ENCODE data around the gene ANXA2.
"Not testable (repeated sequence)": the region's sequence is repeated elsewhere in the genome, so short reads cannot be mapped to it uniquely, and the experiment has no call there.

The ANXA2 gene

DNA sequence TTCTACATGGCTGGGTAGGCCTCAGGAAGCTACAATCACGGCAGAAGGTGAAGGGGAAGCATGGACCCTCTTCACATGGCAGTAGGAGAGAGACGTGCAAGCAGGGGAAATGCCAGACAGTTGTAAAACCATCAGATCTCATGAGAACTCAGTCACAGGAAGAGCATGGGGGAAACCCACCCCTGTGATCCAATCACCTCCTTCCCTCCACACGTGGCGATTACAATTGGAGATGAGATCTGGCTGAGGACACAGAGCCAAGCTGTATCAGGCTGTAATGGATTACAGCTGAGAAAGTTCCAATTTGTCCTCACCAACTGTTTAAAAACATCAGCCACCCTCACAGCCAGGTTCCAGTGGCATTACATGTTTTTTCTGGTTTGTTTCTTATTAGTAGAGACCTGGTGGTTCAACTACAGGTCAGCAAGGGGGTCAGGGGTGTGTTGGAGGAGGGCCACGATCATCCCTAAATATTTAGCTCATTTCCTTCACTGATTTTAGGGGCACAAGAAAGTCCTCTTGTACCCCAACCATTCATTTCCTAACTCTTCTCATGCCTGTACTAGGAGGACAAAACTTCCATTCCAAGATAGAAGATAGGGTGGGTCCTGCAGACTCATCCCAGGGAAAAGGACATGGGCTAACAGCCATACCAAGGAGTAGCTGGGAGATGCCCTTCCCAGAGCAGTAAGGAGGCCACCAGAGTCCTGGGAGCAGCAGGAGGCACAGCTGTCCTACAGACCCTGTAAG, 54.4 kb downstream of the ANXA2 start:
- Mint-ChIP-seq H3K27me3 (no peaks in the 10 kb centered on the region), H3K36me3 (ENCODE audit: insufficient read depth) (peaks cover 21% of the 10 kb centered on the region), H3K4me3 (no peak overlapping the region), H3K27ac (ENCODE audit: low read depth) (no peak overlapping the region), H3K9me3 (no peaks in the 10 kb centered on the region), H3K4me1 (no peaks in the 10 kb centered on the region)
- no peak for DNase-seq (ENCODE audit: low spot score in 2 of 2)
- no peak for ATAC-seq (replicated peaks; ENCODE audit: extremely low read depth, poor library complexity, severe bottlenecking)

DNA sequence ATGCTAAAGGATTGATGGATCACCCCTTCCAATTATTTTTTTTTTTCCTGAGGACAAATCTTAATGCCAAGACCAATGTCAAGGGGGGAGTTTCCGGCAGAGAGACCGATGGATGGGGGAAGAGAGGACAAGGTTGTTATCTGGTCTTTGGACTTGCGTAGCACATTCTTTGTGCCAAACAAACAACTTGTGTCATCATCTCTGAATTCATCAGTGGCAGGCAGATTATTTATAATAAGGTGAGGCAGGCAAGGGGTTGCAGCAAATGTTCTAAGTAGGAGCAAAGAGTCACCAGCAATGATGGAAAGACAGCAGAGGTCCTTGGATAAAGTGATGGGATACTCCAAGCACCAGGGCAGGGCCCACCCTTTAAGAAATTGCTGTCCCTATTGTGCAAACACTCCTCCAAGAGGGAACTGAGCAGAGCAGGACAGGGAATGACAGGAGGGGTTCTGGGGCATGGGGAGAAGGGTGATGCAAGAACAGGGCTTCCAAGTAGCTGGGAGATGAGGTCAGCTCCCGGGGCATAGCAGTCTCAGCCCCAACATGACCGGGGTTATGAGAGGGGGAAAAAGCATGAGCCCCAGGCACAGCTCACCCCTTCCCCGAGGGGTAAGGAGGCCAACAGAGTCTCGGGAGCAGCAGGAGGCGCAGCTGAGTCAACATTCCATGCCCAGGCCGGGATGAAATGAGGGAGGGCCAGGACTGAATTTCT, 57.4 kb downstream of the ANXA2 start:
- DNase-seq (ENCODE audit: low spot score in 2 of 2), result no peak
- H3K27me3 Mint-ChIP-seq, result no peaks in the 10 kb centered on the region
- H3K9me3 Mint-ChIP-seq, result no peaks in the 10 kb centered on the region
- no peaks in the 10 kb centered on the region for H3K36me3 Mint-ChIP-seq (ENCODE audit: insufficient read depth)
- no peak overlapping the region for H3K4me3 Mint-ChIP-seq
- no peaks in the 10 kb centered on the region for H3K4me1 Mint-ChIP-seq
- no peak for ATAC-seq (replicated peaks; ENCODE audit: extremely low read depth, poor library complexity, severe bottlenecking)
- no peak overlapping the region for H3K27ac Mint-ChIP-seq (ENCODE audit: low read depth)

DNA sequence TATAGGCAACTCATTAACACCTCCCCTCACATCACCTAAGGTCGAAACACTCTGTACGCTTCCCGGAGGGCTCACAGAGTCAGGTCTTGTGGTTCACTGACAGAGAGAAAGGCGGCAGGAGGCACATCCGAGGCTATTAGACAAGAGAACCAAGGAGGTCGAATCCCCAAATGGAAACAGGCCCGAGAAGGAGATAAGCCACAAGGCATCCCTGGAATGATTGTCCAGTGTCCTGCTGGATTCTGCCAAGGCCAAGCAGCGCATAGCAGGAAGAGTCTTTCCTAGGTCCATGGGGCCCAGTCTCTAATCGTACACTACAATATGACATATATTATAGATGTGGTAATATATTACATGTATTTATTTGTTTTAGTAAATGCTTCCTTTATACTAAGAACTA, 58.5 kb downstream of the ANXA2 start:
- Mint-ChIP-seq H3K27me3 (no peaks in the 10 kb centered on the region), H3K9me3 (no peaks in the 10 kb centered on the region), H3K36me3 (ENCODE audit: insufficient read depth) (no peaks in the 10 kb centered on the region), H3K4me1 (no peaks in the 10 kb centered on the region), H3K4me3 (no peak overlapping the region), H3K27ac (ENCODE audit: low read depth) (no peak overlapping the region)
- no peak for ATAC-seq (replicated peaks; ENCODE audit: extremely low read depth, poor library complexity, severe bottlenecking)
- no peak for DNase-seq (ENCODE audit: low spot score in 2 of 2)

DNA sequence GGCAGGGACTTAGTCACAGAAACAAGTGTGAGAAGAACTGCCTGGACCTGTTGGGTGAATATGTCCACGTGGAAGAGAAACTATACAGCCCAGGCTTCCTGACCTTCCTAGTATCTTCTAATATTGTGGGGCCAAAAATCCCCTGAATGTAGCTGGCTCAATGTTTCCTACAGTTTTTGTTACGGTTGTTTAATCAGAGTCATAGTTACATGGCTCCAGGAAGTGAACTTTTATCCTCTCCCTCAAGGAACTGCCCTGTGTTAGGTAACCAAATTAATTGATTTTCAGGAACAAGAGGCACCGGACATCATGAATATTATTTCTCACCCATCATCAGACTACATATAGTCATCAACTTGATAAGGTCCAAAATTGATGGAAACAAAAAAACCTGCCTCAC, 59.0 kb downstream of the ANXA2 start:
- H3K4me3 Mint-ChIP-seq, result no peak overlapping the region
- no peak for ATAC-seq (replicated peaks; ENCODE audit: extremely low read depth, poor library complexity, severe bottlenecking)

DNA sequence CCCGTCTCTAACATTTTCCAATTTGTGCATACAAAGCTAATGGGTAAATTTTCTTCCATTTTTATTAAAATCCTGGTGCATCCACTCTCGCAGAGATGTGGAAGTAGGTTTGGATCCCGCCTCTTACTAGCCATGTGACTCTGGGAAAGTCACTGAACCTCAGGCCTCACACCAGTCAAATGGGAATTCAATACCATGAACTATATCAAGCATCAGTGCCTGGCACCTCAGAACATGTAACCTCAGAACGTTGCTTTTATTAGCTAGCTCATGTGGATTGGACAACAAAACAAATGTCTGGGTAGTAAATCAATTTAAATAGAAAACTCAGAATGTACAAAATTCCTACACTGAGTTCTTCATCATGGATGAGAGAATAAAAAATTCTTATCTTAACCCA, 60.7 kb downstream of the ANXA2 start:
- DNase-seq (ENCODE audit: low spot score in 2 of 2) (no peak), ATAC-seq (replicated peaks; ENCODE audit: extremely low read depth, poor library complexity, severe bottlenecking) (no peak)
- no peaks in the 10 kb centered on the region for H3K36me3 Mint-ChIP-seq (ENCODE audit: insufficient read depth)
- no peaks in the 10 kb centered on the region for H3K9me3 Mint-ChIP-seq
- H3K27me3 Mint-ChIP-seq, result peaks cover 16% of the 10 kb centered on the region
- no peaks in the 10 kb centered on the region for H3K4me1 Mint-ChIP-seq
- H3K27ac Mint-ChIP-seq (ENCODE audit: low read depth), result no peak overlapping the region
- no peak overlapping the region for H3K4me3 Mint-ChIP-seq

More for the DNA sequence above, 59.0 kb downstream of the ANXA2 start:
- Mint-ChIP-seq H3K4me1 (no peaks in the 10 kb centered on the region), H3K9me3 (no peaks in the 10 kb centered on the region), H3K27ac (ENCODE audit: low read depth) (no peak overlapping the region), H3K27me3 (no peaks in the 10 kb centered on the region), H3K36me3 (ENCODE audit: insufficient read depth) (no peaks in the 10 kb centered on the region)
- no peak for DNase-seq (ENCODE audit: low spot score in 2 of 2)

DNA sequence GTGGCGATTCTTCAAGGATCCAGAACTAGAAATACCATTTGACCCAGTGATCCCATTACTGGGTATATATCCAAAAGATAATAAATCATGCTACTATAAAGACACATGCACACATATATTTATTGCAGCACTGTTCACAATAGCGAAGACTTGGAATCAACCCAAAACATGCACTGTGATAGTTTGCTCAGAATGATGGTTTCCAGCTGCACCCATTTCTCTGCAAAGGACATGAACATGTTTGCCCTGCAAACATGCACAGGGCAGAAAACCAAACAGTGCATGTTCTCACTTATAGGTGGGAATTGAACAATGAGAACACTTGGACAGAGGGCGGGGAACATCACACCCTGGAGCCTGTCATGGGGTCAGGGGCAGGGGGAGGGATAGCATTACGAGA, 62.5 kb downstream of the ANXA2 start:
- not testable (repeated sequence) for H3K9me3 Mint-ChIP-seq; H3K4me3 Mint-ChIP-seq; H3K27ac Mint-ChIP-seq (ENCODE audit: low read depth); H3K4me1 Mint-ChIP-seq; H3K36me3 Mint-ChIP-seq (ENCODE audit: insufficient read depth); ATAC-seq (replicated peaks; ENCODE audit: extremely low read depth, poor library complexity, severe bottlenecking); DNase-seq (ENCODE audit: low spot score in 2 of 2)
- peaks cover 23% of the 10 kb centered on the region for H3K27me3 Mint-ChIP-seq

DNA sequence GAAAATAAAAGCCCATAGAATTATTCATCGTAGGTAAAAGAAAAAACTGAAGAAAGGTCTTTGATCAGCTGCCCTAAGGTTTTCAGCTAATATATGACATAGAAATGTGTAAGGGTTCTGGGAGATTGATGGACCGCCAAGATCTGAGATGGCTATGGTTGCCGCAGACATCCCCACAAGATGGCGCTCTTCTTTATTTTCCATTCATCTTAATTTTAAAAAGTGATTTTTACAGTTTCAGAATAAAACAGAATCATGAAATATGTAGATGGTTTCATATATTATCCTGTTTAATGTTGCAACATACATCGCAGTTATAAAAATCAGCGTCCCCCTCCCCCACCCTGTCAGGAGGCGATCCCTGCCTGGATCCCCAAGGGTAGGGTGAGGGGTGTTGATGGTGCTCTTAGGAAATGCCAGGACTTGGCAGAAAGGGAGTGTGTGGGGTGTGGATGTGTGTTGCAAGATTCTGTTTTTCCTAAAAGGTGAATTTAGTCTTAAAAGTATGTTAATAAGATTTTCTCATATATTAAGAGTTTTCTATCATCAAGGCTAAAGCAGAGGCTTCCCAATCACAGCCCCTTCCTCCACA, 68.8 kb downstream of the ANXA2 start:
- Mint-ChIP-seq H3K27me3 (peaks cover 74% of the 10 kb centered on the region), H3K4me3 (no peak overlapping the region), H3K4me1 (no peaks in the 10 kb centered on the region), H3K27ac (ENCODE audit: low read depth) (no peak overlapping the region), H3K36me3 (ENCODE audit: insufficient read depth) (no peaks in the 10 kb centered on the region), H3K9me3 (no peaks in the 10 kb centered on the region)
- DNase-seq (ENCODE audit: low spot score in 2 of 2) (no peak), ATAC-seq (replicated peaks; ENCODE audit: extremely low read depth, poor library complexity, severe bottlenecking) (no peak)

DNA sequence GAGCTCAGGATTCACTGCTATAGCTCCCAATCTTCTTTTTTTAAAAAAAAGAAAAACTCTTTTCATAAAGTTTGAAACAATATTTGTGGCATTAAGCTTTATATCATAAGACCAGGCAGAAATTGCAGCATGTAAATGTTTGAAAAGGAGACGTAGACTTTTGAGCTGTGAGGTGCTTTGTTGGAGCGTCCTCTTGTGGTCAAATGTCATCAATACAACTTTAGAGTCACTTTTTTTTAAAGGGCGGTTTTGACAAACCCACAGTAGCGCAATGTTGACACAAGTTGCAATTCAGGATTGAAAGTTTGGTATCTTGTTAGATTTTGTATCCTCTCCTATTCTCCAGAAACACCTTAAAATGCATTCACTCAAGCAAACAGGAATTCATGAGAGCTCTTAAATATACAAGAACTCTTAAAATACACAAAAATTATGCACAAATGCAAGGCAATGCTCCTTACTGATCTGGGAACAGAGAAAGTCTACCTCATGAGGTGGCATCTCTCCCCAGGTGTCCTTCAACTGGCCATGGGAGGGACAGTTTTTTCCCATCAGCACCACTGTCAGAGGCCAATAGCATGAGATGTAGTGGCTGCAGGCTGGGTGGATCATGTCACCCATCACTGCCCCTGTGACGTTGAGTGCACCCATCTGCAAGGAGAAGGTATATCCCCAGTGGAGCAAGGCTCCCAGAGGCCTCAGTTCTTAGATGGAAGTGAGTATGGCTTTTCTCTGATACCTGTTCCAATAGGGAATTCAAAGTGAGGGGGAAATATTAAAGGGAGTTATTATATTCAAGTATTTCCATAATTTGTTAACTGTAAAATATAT, 70.7 kb downstream of the ANXA2 start:
- H3K4me1 Mint-ChIP-seq, result no peaks in the 10 kb centered on the region
- H3K27me3 Mint-ChIP-seq, result peaks cover 74% of the 10 kb centered on the region
- DNase-seq (ENCODE audit: low spot score in 2 of 2) (peak in 1 of 2 donors; percentile 16), ATAC-seq (replicated peaks; ENCODE audit: extremely low read depth, poor library complexity, severe bottlenecking) (no peak)
- H3K9me3 Mint-ChIP-seq, result no peaks in the 10 kb centered on the region
- no peak overlapping the region for H3K27ac Mint-ChIP-seq (ENCODE audit: low read depth)
- no peaks in the 10 kb centered on the region for H3K36me3 Mint-ChIP-seq (ENCODE audit: insufficient read depth)
- H3K4me3 Mint-ChIP-seq, result no peak overlapping the region

DNA sequence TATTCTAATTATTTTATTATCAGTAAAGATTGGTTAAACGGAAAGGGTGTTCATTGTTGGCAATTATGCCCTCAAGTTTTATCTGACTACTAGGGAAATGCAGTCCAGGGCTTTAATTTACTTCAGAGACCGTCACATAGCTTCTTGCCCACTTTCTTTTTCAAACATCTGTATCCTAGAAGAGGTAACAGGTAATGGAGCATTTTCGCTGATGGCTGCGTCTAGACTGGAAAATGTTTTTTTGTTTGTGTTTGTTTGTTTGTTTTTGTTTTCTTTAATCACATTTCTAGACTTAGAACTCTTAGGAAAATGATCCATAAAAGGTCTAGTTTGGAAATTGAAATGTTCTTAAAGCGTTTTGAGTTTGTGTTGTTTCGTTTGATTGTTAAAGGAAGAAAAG, 71.4 kb downstream of the ANXA2 start:
- Mint-ChIP-seq H3K4me3 (no peak overlapping the region), H3K4me1 (no peaks in the 10 kb centered on the region), H3K9me3 (no peaks in the 10 kb centered on the region), H3K27ac (ENCODE audit: low read depth) (no peak overlapping the region), H3K36me3 (ENCODE audit: insufficient read depth) (no peaks in the 10 kb centered on the region), H3K27me3 (peaks cover 68% of the 10 kb centered on the region)
- ATAC-seq (replicated peaks; ENCODE audit: extremely low read depth, poor library complexity, severe bottlenecking), result no peak
- no peak for DNase-seq (ENCODE audit: low spot score in 2 of 2)

DNA sequence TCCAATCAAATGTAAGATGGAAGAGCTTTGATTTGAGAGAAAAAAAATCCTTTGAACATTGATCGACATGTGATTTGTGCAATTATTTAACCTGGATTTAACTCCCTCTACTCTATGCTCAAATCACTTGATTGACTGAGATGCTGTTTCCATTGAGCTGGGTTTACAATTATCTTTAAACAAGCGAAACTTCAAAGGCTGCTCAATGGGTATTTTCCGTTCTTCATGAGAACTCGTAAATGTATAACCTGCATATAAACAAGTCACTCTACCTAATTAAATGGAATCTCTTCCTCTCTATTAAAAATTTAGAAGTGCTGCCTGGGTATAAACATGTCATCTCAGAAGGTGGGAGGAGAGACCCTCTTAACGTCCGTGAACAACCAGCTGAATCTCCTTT, 71.9 kb downstream of the ANXA2 start:
- H3K4me3 Mint-ChIP-seq, result no peak overlapping the region
- ATAC-seq (replicated peaks; ENCODE audit: extremely low read depth, poor library complexity, severe bottlenecking) (no peak), DNase-seq (ENCODE audit: low spot score in 2 of 2) (no peak)
- no peaks in the 10 kb centered on the region for H3K4me1 Mint-ChIP-seq
- H3K9me3 Mint-ChIP-seq, result no peaks in the 10 kb centered on the region
- no peaks in the 10 kb centered on the region for H3K36me3 Mint-ChIP-seq (ENCODE audit: insufficient read depth)
- H3K27me3 Mint-ChIP-seq, result peaks cover 70% of the 10 kb centered on the region
- no peak overlapping the region for H3K27ac Mint-ChIP-seq (ENCODE audit: low read depth)

DNA sequence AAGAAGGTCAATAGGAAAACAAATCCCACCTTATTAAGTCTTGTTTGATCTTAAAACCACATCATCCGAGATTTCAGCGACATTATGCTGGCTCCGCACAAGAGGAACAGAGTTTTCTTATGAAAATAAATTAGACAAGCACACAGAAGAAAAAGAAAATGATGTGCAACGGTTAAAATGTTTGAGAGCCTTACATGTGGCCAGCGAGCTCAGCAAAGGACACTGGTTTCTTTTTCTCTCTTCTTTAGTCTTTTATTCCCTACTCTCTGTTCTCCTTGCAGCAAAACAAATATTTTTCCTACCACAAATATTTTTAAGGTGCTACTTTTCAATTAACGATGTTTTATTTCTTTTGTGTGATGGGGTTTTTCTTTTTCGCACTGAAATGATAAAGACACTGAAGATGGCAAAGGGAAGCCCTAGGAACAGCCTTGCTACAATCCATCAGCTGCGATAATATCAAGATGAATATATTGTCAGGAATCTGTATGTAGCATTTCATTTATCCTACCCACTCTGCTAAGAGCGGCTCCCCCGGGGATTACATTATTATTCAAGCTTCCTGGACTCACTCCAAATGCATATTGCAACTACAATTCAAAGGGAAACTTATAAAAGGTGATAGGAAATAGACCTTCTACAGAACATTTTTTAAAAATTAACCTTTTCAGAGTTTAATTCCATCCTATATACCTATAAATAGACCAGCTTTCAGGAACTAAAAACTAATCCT, 72.9 kb downstream of the ANXA2 start:
- no peaks in the 10 kb centered on the region for H3K4me1 Mint-ChIP-seq
- peaks cover 75% of the 10 kb centered on the region for H3K27me3 Mint-ChIP-seq
- no peak for ATAC-seq (replicated peaks; ENCODE audit: extremely low read depth, poor library complexity, severe bottlenecking)
- H3K9me3 Mint-ChIP-seq, result no peaks in the 10 kb centered on the region
- DNase-seq (ENCODE audit: low spot score in 2 of 2), result no peak
- no peak overlapping the region for H3K4me3 Mint-ChIP-seq
- no peak overlapping the region for H3K27ac Mint-ChIP-seq (ENCODE audit: low read depth)
- H3K36me3 Mint-ChIP-seq (ENCODE audit: insufficient read depth), result no peaks in the 10 kb centered on the region

DNA sequence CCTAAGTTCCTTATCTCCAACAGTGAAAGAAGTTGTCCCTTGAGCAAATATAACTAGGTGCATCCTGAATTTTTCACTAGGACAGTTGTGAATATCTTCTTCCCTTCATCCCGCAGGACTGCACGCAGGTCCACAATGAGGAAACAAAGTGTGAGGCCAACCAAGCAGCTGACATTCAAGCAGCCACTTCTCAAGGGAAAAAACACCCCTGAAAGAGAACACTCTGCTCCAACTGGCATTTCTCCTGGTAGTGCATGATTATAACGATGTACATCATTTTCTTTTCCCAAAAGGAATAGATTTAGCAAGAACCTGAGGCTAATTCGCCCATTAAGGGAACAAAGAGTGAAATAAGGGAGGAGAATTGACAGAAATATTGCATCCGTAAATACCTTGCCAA, 74.5 kb downstream of the ANXA2 start:
- Mint-ChIP-seq H3K4me3 (no peak overlapping the region), H3K27ac (ENCODE audit: low read depth) (no peak overlapping the region), H3K4me1 (no peaks in the 10 kb centered on the region), H3K36me3 (ENCODE audit: insufficient read depth) (no peaks in the 10 kb centered on the region), H3K27me3 (peaks cover 69% of the 10 kb centered on the region), H3K9me3 (no peaks in the 10 kb centered on the region)
- DNase-seq (ENCODE audit: low spot score in 2 of 2) (no peak), ATAC-seq (replicated peaks; ENCODE audit: extremely low read depth, poor library complexity, severe bottlenecking) (no peak)
